GM12875 (cell line): ENCODE data around the gene TAB2.

Source experiments
- H3K4me3 ChIP-seq: one replicate; pipeline ENCODE4 v1.5.1; 2011; ENCODE audit warnings: low read depth, low read length, control low read depth
- CTCF ChIP-seq: IDR thresholded peaks from 2 replicates; pipeline ENCODE4 v1.5.1; 2011; ENCODE audit warnings: low read depth, mild to moderate bottlenecking, control low read depth, inconsistent platforms, low read length, moderate library complexity, borderline replicate concordance; ENCODE audit not compliant: insufficient read depth

TAB2 gene

GRCh38 chr6:149405823-149406765 lies 88.6 kb downstream of the TAB2 start:
- TF ChIP-seq CTCF: no peak
- H3K4me3 ChIP-seq: no peak overlapping the region

- H3K4me3 ChIP-seq: no peak overlapping the region
- no peak for TF ChIP-seq CTCF
Measured at GRCh38 chr6:149409617-149410016, 92.1 kb downstream of the TAB2 start.

GRCh38 chr6:149410557-149410956 lies 93.0 kb downstream of the TAB2 start:
- no peak for TF ChIP-seq CTCF
- H3K4me3 ChIP-seq: no peak overlapping the region

- TF ChIP-seq CTCF: no peak
- no peak overlapping the region for H3K4me3 ChIP-seq
Measured at GRCh38 chr6:149414009-149414408, 96.5 kb downstream of the TAB2 start.

- TF ChIP-seq CTCF: no peak
- no peak overlapping the region for H3K4me3 ChIP-seq
Measured at GRCh38 chr6:149414821-149415220, 97.3 kb downstream of the TAB2 start.

- TF ChIP-seq CTCF: no peak
Measured at GRCh38 chr6:149419696-149420404, 102.3 kb downstream of the TAB2 start.

More at GRCh38 chr6:149419696-149420404, 102.3 kb downstream of the TAB2 start:
- no peak overlapping the region for H3K4me3 ChIP-seq
